ENCODE results near the gene LECT2.

The LECT2 gene

GRCh38 chr5:135944967-135945560 is 9.7 kb downstream of the LECT2 start:
- DNase-seq (ENCODE audit: low read depth in 2 of 2) = peak; percentile 94
- no peak overlapping the region for H3K4me3 ChIP-seq (replicated peaks in 1 of 2; ENCODE audit: low read depth in 2 of 2, low read length in 2 of 2)
- TF ChIP-seq CTCF (IDR thresholded peaks at IDR 0.05; ENCODE audit: low read depth, low read length) = peak; percentile 67

- H3K4me3 ChIP-seq (replicated peaks in 1 of 2; ENCODE audit: low read depth in 2 of 2, low read length in 2 of 2) = no peak overlapping the region
- no peak for TF ChIP-seq CTCF (IDR thresholded peaks at IDR 0.05; ENCODE audit: low read depth, low read length)
Measured at GRCh38 chr5:135944564-135944963, 10.2 kb downstream of the LECT2 start.

GRCh38 chr5:135942202-135942771 is 12.5 kb downstream of the LECT2 start:
- no peak for TF ChIP-seq CTCF (IDR thresholded peaks at IDR 0.05; ENCODE audit: low read depth, low read length)
- no peak overlapping the region for H3K4me3 ChIP-seq (replicated peaks in 1 of 2; ENCODE audit: low read depth in 2 of 2, low read length in 2 of 2)
- DNase-seq (ENCODE audit: low read depth in 2 of 2) = no peak

More at GRCh38 chr5:135944564-135944963, 10.2 kb downstream of the LECT2 start:
- no peak for DNase-seq (ENCODE audit: low read depth in 2 of 2)

- DNase-seq (ENCODE audit: low read depth in 2 of 2) = no peak
- no peak overlapping the region for H3K4me3 ChIP-seq (replicated peaks in 1 of 2; ENCODE audit: low read depth in 2 of 2, low read length in 2 of 2)
- TF ChIP-seq CTCF (IDR thresholded peaks at IDR 0.05; ENCODE audit: low read depth, low read length) = no peak
Measured at GRCh38 chr5:135941711-135942110, 13.1 kb downstream of the LECT2 start.

- DNase-seq (ENCODE audit: low read depth in 2 of 2) = no peak
- H3K4me3 ChIP-seq (replicated peaks in 1 of 2; ENCODE audit: low read depth in 2 of 2, low read length in 2 of 2) = no peak overlapping the region
- no peak for TF ChIP-seq CTCF (IDR thresholded peaks at IDR 0.05; ENCODE audit: low read depth, low read length)
Measured at GRCh38 chr5:135937245-135937911, 17.4 kb downstream of the LECT2 start.

GRCh38 chr5:135934939-135935338 is 19.8 kb downstream of the LECT2 start:
- no peak for TF ChIP-seq CTCF (IDR thresholded peaks at IDR 0.05; ENCODE audit: low read depth, low read length)
- no peak overlapping the region for H3K4me3 ChIP-seq (replicated peaks in 1 of 2; ENCODE audit: low read depth in 2 of 2, low read length in 2 of 2)
- peak; percentile 34 to 46 for DNase-seq (ENCODE audit: low read depth in 2 of 2)
